SK-N-SH (cell line): Measurements from ENCODE around the gene TGDS. TPM values are rescaled to one million over a fixed set of nuclear protein-coding genes. Genes with fewer than 3 reads are reported as not detected.

Experiments used
- CHD2 ChIP-seq: fragments of 150-350 bp; IDR thresholded peaks from 2 replicates; pipeline ENCODE4 v1.6.1; 2018; ENCODE audit warnings: low read length; ENCODE audit not compliant: partially characterized antibody
- FOSL2 ChIP-seq: IDR thresholded peaks from 2 replicates; pipeline ENCODE4 v1.4.0; 2012; ENCODE audit warnings: low read depth, mild to moderate bottlenecking, moderate library complexity, borderline replicate concordance
- FOXM1 ChIP-seq: IDR thresholded peaks from 2 replicates; pipeline ENCODE4 v1.4.0; 2012; ENCODE audit warnings: low read depth, mild to moderate bottlenecking
- JUND ChIP-seq: IDR thresholded peaks from 2 replicates; pipeline ENCODE4 v1.4.0; 2012
- MXI1 ChIP-seq: IDR thresholded peaks from 2 replicates; pipeline ENCODE4 v1.6.1; 2012; ENCODE audit warnings: mild to moderate bottlenecking, low read depth, low read length, improper control_type of control experiment
- NFIC ChIP-seq: IDR thresholded peaks from 2 replicates; pipeline ENCODE4 v1.4.0; 2012; ENCODE audit warnings: borderline replicate concordance
- NRF1 ChIP-seq: IDR thresholded peaks from 2 replicates; pipeline ENCODE4 v1.6.1; 2012; ENCODE audit warnings: low read depth, mild to moderate bottlenecking, low read length
- POLR2AphosphoS5 ChIP-seq: IDR thresholded peaks from 2 replicates; pipeline ENCODE4 v1.6.1; 2012; ENCODE audit warnings: low read depth, low read length
- RXRA ChIP-seq: IDR thresholded peaks from 2 replicates; pipeline ENCODE4 v1.4.0; 2012; ENCODE audit warnings: low read depth, mild to moderate bottlenecking, borderline replicate concordance
- SIN3A ChIP-seq: IDR thresholded peaks from 2 replicates; pipeline ENCODE4 v1.6.1; 2012; ENCODE audit warnings: low read depth, mild to moderate bottlenecking, low read length, moderate library complexity, borderline replicate concordance
- SMC3 ChIP-seq: IDR thresholded peaks from 2 replicates; pipeline ENCODE4 v1.6.1; 2012; ENCODE audit warnings: low read depth, low read length, improper control_type of control experiment
- TAF1 ChIP-seq: IDR thresholded peaks from 2 replicates; pipeline ENCODE4 v1.6.1; 2012; ENCODE audit warnings: low read depth, mild to moderate bottlenecking, low read length, moderate library complexity, borderline replicate concordance
- TCF12 ChIP-seq: IDR thresholded peaks from 2 replicates; pipeline ENCODE4 v1.4.0; 2012
- TEAD4 ChIP-seq: IDR thresholded peaks from 2 replicates; pipeline ENCODE4 v1.4.0; 2012; ENCODE audit warnings: mild to moderate bottlenecking, borderline replicate concordance; ENCODE audit not compliant: insufficient read depth
- YY1 ChIP-seq: IDR thresholded peaks from 2 replicates; pipeline ENCODE4 v1.4.0; 2012; ENCODE audit warnings: low read depth, mild to moderate bottlenecking
- polyA plus RNA-seq, 3 experiments: library from polyadenylated mRNA; depleted of rRNA; stranded (reverse); fragments of >200 nt; gene quantifications; 2 replicates each; pipeline ENCODE4 v1.2.3, GENCODE V29; 2012
- TF ChIP-seq, protein P1 (sequence below): fragments of 200-600 bp; sonication (generic); IDR thresholded peaks from 2 replicates; pipeline ENCODE4 v1.6.1; 2017; ENCODE audit warnings: antibody characterized with exemption, mild to moderate bottlenecking, moderate library complexity
- TF ChIP-seq, protein P2 (sequence below): IDR thresholded peaks from 2 replicates; pipeline ENCODE4 v1.6.1; 2012; ENCODE audit warnings: mild to moderate bottlenecking, low read depth, low read length, moderate library complexity
- TF ChIP-seq, protein P3 (sequence below): IDR thresholded peaks from 2 replicates; pipeline ENCODE4 v1.4.0; 2012; ENCODE audit warnings: low read depth, borderline replicate concordance
- TF ChIP-seq, protein P4 (sequence below): fragments of 150-350 bp; IDR thresholded peaks from 2 replicates; pipeline ENCODE4 v1.6.1; 2017; ENCODE audit warnings: antibody characterized with exemption, low read length, low read depth, borderline replicate concordance
- TF ChIP-seq, protein P5 (sequence below): IDR thresholded peaks from 2 replicates; pipeline ENCODE4; 2012
- TF ChIP-seq, protein P6 (sequence below): IDR thresholded peaks from 2 replicates; pipeline ENCODE4 v1.4.0; 2012; ENCODE audit warnings: low read depth, borderline replicate concordance

TGDS gene
- polyA plus RNA-seq, 1 of the 3 experiments (the other 2 are of a cell fraction), result 8.2 TPM

DNA sequence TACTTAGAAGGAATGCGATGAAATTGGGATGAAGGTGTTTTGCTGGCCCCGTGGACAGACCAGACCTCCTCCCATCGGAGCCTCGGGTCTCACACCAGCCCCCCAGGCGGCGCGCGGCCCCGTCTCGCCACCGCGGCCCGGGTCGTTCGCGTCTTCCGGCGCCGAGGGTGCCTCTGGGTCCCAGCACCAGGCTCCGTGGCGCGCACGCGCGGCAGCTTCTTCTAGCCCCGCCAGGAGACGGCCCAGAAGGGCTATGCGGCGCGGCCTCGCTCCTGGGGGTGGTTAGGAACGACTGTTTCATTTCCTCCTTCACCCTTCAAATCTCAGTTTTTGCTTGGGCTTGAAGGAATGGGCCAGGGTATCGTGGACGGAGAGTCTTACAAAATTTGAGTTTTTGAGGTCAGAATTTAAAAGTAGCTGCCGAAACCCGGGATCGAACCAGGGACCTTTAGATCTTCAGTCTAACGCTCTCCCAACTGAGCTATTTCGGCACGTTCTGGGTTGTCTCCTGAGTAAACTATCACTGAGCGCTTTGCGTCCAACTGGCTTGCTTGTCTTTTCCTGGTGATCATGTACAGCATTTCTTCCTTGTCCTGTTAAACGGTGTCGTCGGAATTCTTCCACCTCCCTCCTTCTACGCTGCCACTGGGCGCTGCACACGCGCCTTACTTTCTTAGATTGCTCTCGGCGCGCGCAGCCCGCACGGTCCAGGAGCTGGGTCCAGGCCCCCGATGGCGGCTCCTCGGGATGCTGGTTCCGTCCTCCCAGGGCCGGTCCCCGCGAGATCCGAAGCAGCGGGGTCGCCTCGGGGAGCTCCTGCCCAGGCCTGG is 46.5 kb downstream of the TGDS start (continued):
- TF ChIP-seq, protein P1, sequence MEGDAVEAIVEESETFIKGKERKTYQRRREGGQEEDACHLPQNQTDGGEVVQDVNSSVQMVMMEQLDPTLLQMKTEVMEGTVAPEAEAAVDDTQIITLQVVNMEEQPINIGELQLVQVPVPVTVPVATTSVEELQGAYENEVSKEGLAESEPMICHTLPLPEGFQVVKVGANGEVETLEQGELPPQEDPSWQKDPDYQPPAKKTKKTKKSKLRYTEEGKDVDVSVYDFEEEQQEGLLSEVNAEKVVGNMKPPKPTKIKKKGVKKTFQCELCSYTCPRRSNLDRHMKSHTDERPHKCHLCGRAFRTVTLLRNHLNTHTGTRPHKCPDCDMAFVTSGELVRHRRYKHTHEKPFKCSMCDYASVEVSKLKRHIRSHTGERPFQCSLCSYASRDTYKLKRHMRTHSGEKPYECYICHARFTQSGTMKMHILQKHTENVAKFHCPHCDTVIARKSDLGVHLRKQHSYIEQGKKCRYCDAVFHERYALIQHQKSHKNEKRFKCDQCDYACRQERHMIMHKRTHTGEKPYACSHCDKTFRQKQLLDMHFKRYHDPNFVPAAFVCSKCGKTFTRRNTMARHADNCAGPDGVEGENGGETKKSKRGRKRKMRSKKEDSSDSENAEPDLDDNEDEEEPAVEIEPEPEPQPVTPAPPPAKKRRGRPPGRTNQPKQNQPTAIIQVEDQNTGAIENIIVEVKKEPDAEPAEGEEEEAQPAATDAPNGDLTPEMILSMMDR, result no peak
- TF ChIP-seq, protein P2, sequence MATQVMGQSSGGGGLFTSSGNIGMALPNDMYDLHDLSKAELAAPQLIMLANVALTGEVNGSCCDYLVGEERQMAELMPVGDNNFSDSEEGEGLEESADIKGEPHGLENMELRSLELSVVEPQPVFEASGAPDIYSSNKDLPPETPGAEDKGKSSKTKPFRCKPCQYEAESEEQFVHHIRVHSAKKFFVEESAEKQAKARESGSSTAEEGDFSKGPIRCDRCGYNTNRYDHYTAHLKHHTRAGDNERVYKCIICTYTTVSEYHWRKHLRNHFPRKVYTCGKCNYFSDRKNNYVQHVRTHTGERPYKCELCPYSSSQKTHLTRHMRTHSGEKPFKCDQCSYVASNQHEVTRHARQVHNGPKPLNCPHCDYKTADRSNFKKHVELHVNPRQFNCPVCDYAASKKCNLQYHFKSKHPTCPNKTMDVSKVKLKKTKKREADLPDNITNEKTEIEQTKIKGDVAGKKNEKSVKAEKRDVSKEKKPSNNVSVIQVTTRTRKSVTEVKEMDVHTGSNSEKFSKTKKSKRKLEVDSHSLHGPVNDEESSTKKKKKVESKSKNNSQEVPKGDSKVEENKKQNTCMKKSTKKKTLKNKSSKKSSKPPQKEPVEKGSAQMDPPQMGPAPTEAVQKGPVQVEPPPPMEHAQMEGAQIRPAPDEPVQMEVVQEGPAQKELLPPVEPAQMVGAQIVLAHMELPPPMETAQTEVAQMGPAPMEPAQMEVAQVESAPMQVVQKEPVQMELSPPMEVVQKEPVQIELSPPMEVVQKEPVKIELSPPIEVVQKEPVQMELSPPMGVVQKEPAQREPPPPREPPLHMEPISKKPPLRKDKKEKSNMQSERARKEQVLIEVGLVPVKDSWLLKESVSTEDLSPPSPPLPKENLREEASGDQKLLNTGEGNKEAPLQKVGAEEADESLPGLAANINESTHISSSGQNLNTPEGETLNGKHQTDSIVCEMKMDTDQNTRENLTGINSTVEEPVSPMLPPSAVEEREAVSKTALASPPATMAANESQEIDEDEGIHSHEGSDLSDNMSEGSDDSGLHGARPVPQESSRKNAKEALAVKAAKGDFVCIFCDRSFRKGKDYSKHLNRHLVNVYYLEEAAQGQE, result 0 out of 2 replicates have a peak, but pooled peaks have one; percentile 56
- TF ChIP-seq POLR2AphosphoS5, result peak; percentile 58; the same call in 1 of the 2 replicates
- peak; percentile 72 for TF ChIP-seq YY1
- TF ChIP-seq FOSL2, result peak; percentile 61; the same call in 1 of the 2 replicates
- TF ChIP-seq, protein P3, sequence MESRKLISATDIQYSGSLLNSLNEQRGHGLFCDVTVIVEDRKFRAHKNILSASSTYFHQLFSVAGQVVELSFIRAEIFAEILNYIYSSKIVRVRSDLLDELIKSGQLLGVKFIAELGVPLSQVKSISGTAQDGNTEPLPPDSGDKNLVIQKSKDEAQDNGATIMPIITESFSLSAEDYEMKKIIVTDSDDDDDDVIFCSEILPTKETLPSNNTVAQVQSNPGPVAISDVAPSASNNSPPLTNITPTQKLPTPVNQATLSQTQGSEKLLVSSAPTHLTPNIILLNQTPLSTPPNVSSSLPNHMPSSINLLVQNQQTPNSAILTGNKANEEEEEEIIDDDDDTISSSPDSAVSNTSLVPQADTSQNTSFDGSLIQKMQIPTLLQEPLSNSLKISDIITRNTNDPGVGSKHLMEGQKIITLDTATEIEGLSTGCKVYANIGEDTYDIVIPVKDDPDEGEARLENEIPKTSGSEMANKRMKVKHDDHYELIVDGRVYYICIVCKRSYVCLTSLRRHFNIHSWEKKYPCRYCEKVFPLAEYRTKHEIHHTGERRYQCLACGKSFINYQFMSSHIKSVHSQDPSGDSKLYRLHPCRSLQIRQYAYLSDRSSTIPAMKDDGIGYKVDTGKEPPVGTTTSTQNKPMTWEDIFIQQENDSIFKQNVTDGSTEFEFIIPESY, result no peak
- peak; percentile 57 for TF ChIP-seq CHD2
- TF ChIP-seq, protein P4, sequence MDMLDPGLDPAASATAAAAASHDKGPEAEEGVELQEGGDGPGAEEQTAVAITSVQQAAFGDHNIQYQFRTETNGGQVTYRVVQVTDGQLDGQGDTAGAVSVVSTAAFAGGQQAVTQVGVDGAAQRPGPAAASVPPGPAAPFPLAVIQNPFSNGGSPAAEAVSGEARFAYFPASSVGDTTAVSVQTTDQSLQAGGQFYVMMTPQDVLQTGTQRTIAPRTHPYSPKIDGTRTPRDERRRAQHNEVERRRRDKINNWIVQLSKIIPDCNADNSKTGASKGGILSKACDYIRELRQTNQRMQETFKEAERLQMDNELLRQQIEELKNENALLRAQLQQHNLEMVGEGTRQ, result no peak
- no peak for TF ChIP-seq SIN3A
- TF ChIP-seq, protein P5, sequence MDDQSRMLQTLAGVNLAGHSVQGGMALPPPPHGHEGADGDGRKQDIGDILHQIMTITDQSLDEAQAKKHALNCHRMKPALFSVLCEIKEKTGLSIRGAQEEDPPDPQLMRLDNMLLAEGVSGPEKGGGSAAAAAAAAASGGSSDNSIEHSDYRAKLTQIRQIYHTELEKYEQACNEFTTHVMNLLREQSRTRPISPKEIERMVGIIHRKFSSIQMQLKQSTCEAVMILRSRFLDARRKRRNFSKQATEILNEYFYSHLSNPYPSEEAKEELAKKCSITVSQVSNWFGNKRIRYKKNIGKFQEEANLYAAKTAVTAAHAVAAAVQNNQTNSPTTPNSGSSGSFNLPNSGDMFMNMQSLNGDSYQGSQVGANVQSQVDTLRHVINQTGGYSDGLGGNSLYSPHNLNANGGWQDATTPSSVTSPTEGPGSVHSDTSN, result no peak
- TF ChIP-seq RXRA, result peak; percentile 6; the same call in 1 of the 2 replicates
- no peak for TF ChIP-seq SMC3
- TF ChIP-seq TEAD4, result peak; percentile 82
- TF ChIP-seq FOXM1, result no peak
- TF ChIP-seq, protein P6, sequence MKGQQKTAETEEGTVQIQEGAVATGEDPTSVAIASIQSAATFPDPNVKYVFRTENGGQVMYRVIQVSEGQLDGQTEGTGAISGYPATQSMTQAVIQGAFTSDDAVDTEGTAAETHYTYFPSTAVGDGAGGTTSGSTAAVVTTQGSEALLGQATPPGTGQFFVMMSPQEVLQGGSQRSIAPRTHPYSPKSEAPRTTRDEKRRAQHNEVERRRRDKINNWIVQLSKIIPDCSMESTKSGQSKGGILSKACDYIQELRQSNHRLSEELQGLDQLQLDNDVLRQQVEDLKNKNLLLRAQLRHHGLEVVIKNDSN, result no peak
- 0 out of 2 replicates have a peak, but pooled peaks have one; percentile 2 for TF ChIP-seq TCF12
- TF ChIP-seq NRF1, result peak; percentile 84
- no peak for TF ChIP-seq NFIC
- TF ChIP-seq TAF1, result peak; percentile 10
- TF ChIP-seq JUND, result no peak
- peak; percentile 68; the same call in 1 of the 2 replicates for TF ChIP-seq MXI1
